Measurements from ENCODE around the gene PKP1.

GRCh38 chr1:201283836-201284553 is 689 bp downstream of the PKP1 start:
- TF ChIP-seq CTCF (conservative IDR thresholded peaks at IDR 0.05 in 1 of 2, IDR thresholded peaks at IDR 0.05 in 1 of 2; ENCODE audit: extremely low read depth in 1 of 2, insufficient read depth in 1 of 2, low read depth in 1 of 2, low read length in 2 of 2) (no peak), EZH2 (IDR thresholded peaks at IDR 0.05; ENCODE audit: borderline replicate concordance, low read length) (no peak)
